ENCODE results near the gene PHGDH.

PHGDH gene

DNA sequence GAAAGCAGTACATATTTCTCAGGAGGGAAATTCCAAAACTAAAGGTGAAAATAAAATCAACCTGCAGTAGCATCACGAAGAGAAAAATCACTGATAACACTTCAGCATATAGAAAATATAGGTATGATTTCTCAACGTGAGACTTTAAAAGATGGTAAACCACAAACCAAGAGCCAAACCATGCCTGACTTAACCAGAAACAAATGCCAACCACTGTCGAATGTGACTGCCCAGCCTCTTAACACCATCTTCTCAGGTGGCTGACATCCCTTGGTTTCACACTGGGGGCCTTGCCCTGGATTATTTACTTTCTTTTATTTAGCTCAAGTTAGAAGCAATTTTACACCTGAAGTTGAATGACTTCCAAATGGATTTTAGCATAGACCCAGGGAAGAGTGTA, 46.9 kb downstream of the PHGDH start:
- H3K4me3 ChIP-seq (replicated peaks; ENCODE audit: insufficient read depth, low read length) = no peak overlapping the region
- DNase-seq (ENCODE audit: low read depth in 1 of 2, low spot score in 1 of 2) = no peak
- TF ChIP-seq SPI1 (IDR thresholded peaks at IDR 0.05; ENCODE audit: borderline replicate concordance, low read depth) (no peak), GABPA (IDR thresholded peaks at IDR 0.05; ENCODE audit: low read depth) (no peak), POLR2AphosphoS5 (IDR thresholded peaks at IDR 0.05; ENCODE audit: low read depth) (no peak)
- TF ChIP-seq, protein P1, sequence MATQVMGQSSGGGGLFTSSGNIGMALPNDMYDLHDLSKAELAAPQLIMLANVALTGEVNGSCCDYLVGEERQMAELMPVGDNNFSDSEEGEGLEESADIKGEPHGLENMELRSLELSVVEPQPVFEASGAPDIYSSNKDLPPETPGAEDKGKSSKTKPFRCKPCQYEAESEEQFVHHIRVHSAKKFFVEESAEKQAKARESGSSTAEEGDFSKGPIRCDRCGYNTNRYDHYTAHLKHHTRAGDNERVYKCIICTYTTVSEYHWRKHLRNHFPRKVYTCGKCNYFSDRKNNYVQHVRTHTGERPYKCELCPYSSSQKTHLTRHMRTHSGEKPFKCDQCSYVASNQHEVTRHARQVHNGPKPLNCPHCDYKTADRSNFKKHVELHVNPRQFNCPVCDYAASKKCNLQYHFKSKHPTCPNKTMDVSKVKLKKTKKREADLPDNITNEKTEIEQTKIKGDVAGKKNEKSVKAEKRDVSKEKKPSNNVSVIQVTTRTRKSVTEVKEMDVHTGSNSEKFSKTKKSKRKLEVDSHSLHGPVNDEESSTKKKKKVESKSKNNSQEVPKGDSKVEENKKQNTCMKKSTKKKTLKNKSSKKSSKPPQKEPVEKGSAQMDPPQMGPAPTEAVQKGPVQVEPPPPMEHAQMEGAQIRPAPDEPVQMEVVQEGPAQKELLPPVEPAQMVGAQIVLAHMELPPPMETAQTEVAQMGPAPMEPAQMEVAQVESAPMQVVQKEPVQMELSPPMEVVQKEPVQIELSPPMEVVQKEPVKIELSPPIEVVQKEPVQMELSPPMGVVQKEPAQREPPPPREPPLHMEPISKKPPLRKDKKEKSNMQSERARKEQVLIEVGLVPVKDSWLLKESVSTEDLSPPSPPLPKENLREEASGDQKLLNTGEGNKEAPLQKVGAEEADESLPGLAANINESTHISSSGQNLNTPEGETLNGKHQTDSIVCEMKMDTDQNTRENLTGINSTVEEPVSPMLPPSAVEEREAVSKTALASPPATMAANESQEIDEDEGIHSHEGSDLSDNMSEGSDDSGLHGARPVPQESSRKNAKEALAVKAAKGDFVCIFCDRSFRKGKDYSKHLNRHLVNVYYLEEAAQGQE (IDR thresholded peaks at IDR 0.05; ENCODE audit: insufficient replicate concordance, low read depth) = no peak
- TF ChIP-seq, protein P2, sequence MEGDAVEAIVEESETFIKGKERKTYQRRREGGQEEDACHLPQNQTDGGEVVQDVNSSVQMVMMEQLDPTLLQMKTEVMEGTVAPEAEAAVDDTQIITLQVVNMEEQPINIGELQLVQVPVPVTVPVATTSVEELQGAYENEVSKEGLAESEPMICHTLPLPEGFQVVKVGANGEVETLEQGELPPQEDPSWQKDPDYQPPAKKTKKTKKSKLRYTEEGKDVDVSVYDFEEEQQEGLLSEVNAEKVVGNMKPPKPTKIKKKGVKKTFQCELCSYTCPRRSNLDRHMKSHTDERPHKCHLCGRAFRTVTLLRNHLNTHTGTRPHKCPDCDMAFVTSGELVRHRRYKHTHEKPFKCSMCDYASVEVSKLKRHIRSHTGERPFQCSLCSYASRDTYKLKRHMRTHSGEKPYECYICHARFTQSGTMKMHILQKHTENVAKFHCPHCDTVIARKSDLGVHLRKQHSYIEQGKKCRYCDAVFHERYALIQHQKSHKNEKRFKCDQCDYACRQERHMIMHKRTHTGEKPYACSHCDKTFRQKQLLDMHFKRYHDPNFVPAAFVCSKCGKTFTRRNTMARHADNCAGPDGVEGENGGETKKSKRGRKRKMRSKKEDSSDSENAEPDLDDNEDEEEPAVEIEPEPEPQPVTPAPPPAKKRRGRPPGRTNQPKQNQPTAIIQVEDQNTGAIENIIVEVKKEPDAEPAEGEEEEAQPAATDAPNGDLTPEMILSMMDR (IDR thresholded peaks at IDR 0.05; ENCODE audit: insufficient read depth, low read length) = no peak
- H3K27me3 ChIP-seq (ENCODE audit: insufficient read depth, poor library complexity, severe bottlenecking) = no peaks in the 10 kb centered on the region
- no peak overlapping the region for H3K27ac ChIP-seq (replicated peaks)

DNA sequence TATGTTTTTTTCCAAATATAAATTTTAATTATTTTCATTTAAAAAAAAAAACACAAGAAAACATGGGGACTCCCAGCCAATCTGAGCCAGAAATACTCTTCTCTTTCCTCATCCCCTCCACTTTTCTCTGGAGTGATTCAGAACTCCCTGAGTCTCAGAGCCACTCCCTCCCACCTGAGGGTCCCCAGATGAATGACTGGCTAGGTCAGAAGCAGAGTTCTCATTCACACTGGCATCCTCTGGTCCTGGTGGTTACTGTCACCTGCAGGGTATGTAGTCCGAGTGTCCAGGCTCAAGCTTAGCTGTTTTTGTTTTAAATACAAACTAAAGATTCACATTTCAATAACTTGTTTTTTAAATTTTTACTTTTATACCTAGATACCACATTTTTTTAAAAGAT, 50.7 kb downstream of the PHGDH start:
- Histone ChIP-seq H3K27me3 (ENCODE audit: insufficient read depth, poor library complexity, severe bottlenecking) (no peaks in the 10 kb centered on the region), H3K27ac (replicated peaks) (no peak overlapping the region), H3K4me3 (replicated peaks; ENCODE audit: insufficient read depth, low read length) (no peak overlapping the region)
- TF ChIP-seq SPI1 (IDR thresholded peaks at IDR 0.05; ENCODE audit: borderline replicate concordance, low read depth) = no peak
- no peak for TF ChIP-seq GABPA (IDR thresholded peaks at IDR 0.05; ENCODE audit: low read depth)
- no peak for TF ChIP-seq POLR2AphosphoS5 (IDR thresholded peaks at IDR 0.05; ENCODE audit: low read depth)
- TF ChIP-seq, protein P1 (IDR thresholded peaks at IDR 0.05; ENCODE audit: insufficient replicate concordance, low read depth) = no peak
- TF ChIP-seq, protein P2 (IDR thresholded peaks at IDR 0.05; ENCODE audit: insufficient read depth, low read length) = no peak
- no peak for DNase-seq (ENCODE audit: low read depth in 1 of 2, low spot score in 1 of 2)

DNA sequence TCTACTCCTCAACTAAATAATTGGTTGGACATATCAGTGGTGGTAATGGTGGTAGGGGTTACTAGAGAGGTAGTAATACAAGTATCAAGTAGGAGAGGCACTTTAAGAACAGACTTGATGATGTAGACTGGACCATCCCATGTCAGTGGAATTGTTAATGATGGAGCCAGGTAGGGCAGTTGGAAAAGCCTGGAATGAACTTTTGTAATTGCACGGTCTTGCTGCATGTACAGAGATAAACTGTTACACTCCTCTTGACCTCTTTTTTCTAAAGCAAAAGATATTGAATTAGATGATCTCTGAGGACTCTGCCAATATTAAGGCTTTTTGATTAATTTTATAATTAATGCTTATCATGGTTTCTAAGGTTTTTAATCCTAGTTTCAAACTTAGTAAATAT, 51.2 kb downstream of the PHGDH start:
- H3K27me3 ChIP-seq (ENCODE audit: insufficient read depth, poor library complexity, severe bottlenecking) = no peaks in the 10 kb centered on the region

More for the DNA sequence above, 51.2 kb downstream of the PHGDH start:
- Histone ChIP-seq H3K27ac (replicated peaks) (no peak overlapping the region), H3K4me3 (replicated peaks; ENCODE audit: insufficient read depth, low read length) (no peak overlapping the region)
- TF ChIP-seq, protein P2 (IDR thresholded peaks at IDR 0.05; ENCODE audit: insufficient read depth, low read length) = no peak
- TF ChIP-seq, protein P1 (IDR thresholded peaks at IDR 0.05; ENCODE audit: insufficient replicate concordance, low read depth) = no peak
- TF ChIP-seq GABPA (IDR thresholded peaks at IDR 0.05; ENCODE audit: low read depth) (no peak), POLR2AphosphoS5 (IDR thresholded peaks at IDR 0.05; ENCODE audit: low read depth) (no peak), SPI1 (IDR thresholded peaks at IDR 0.05; ENCODE audit: borderline replicate concordance, low read depth) (no peak)
- no peak for DNase-seq (ENCODE audit: low read depth in 1 of 2, low spot score in 1 of 2)

Measured in HL-60 (cell line).